Measurements from ENCODE around the gene CEP97.

DNA sequence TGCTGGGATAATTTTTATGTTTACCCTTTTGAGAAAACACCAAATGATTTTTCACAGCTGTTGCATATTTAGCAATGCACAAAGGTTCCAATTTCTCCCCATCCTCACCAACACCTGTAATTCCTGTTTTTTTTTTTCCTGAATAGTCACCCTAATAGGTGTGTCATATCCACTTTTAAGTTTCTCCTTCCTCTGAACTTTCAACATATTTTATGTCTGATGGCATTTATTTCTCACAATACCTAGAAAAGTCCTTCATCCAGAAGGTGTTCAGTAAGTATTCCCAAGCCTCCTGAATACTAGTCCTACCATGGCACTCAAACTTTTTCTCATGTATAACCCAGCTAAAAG lies 39.4 kb upstream of the CEP97 start:
- no peak for TF ChIP-seq POLR2AphosphoS5 (IDR thresholded peaks at IDR 0.05; ENCODE audit: low read depth, low read length)
- peak; percentile 28; the same call in 1 of the 2 replicates for TF ChIP-seq POLR2A (IDR thresholded peaks at IDR 0.05; ENCODE audit: low read depth, low read length)
- no peak for TF ChIP-seq TAF1 (IDR thresholded peaks at IDR 0.05; ENCODE audit: borderline replicate concordance, low read depth, low read length)

All from GM12892 (cell line).